ENCODE results near the gene DPH2. TPM values are rescaled to one million over a fixed set of nuclear protein-coding genes. Genes with fewer than 3 reads are reported as not detected.

DPH2 gene
- total and polyA plus RNA-seq, 2 of the 8 experiments (the other 6 are each of a cell fraction or from before 2014, with no cell fraction given) = 64.9 to 92.1 TPM

- peak; percentile 64 for TF ChIP-seq CHD2 (IDR thresholded peaks at IDR 0.05; ENCODE audit: low read length)
- peak; percentile 81 for TF ChIP-seq SIX5 (IDR thresholded peaks at IDR 0.05; ENCODE audit: low read depth, low read length)
- peak; percentile 90 for TF ChIP-seq MAX (IDR thresholded peaks at IDR 0.05)
- TF ChIP-seq RNF2 (IDR thresholded peaks at IDR 0.05; ENCODE audit: borderline replicate concordance, low read depth, low read length, missing control alignments, poor library complexity, severe bottlenecking) = no peak
- TF ChIP-seq POLR2A (IDR thresholded peaks at IDR 0.05; ENCODE audit: control extremely low read depth in 1 of 2, low read depth in 2 of 2, low read length in 2 of 2) = peak in 1 of 2 experiments; percentile 37; a peak in 1 of 3 replicates
- TF ChIP-seq TAF1 (IDR thresholded peaks at IDR 0.05; ENCODE audit: low read depth, low read length) = peak; percentile 47; the same call in 1 of the 2 replicates
- no peak for TF ChIP-seq CHD1 (IDR thresholded peaks at IDR 0.05; ENCODE audit: low read depth, low read length)
- TF ChIP-seq SAP30 (IDR thresholded peaks at IDR 0.05; ENCODE audit: insufficient read depth, insufficient replicate concordance, low read length) = peak; percentile 98
- peak; percentile 48; the same call in 1 of the 2 replicates for TF ChIP-seq KDM5A (IDR thresholded peaks at IDR 0.05; ENCODE audit: low read length)
- no peak for TF ChIP-seq GTF2F1 (IDR thresholded peaks at IDR 0.05; ENCODE audit: borderline replicate concordance, low read depth, low read length)
- peak; percentile 44; the same call in 1 of the 2 replicates for TF ChIP-seq CREB1 (IDR thresholded peaks at IDR 0.05)
Observed at GRCh38 chr1:43969746-43970466, at the start of gene DPH2 (continued).

Data from H1 (cell line).